Measurements from ENCODE around the gene SPOCK3. TPM values are rescaled to one million over a fixed set of nuclear protein-coding genes. Genes with fewer than 3 reads are reported as not detected.

Gene SPOCK3
- total RNA-seq, 2 experiments from 2014 or later, result not detected

GRCh38 chr4:166733686-166734085, 500.6 kb downstream of the SPOCK3 start:
- Mint-ChIP-seq H3K36me3 (ENCODE audit: low read depth) (no peaks in the 10 kb centered on the region), H3K9me3 (peaks cover 4% of the 10 kb centered on the region), H3K27ac (no peak overlapping the region), H3K4me3 (no peak overlapping the region), H3K4me1 (ENCODE audit: low read depth) (no peaks in the 10 kb centered on the region), H3K27me3 (no peaks in the 10 kb centered on the region)
- DNase-seq (no peak), ATAC-seq (ENCODE audit: poor library complexity) (no peak)
- Histone ChIP-seq H3K27ac (ENCODE audit: low read depth in 1 of 2, low read length in 2 of 2) (no peak overlapping the region), H3K27me3 (ENCODE audit: control insufficient read depth in 1 of 2, insufficient read depth in 2 of 2, low read length in 2 of 2) (no peaks in the 10 kb centered on the region), H3K36me3 (ENCODE audit: insufficient read depth, low read length) (no peaks in the 10 kb centered on the region), H3K4me3 (ENCODE audit: low read length) (no peak overlapping the region), H3K4me1 (ENCODE audit: insufficient read depth, low read length) (no peaks in the 10 kb centered on the region), H3K9me3 (ENCODE audit: control insufficient read depth in 1 of 2, insufficient read depth in 1 of 2, low read length in 2 of 2) (no peaks in the 10 kb centered on the region)
- ChIA-PET POLR2A (no interaction called here), CTCF (no interaction called here)
- intact Hi-C loops (cut with DNase I, micrococcal nuclease), result no loop called here
- no peak for TF ChIP-seq CTCF (IDR thresholded peaks at IDR 0.05)

DNA sequence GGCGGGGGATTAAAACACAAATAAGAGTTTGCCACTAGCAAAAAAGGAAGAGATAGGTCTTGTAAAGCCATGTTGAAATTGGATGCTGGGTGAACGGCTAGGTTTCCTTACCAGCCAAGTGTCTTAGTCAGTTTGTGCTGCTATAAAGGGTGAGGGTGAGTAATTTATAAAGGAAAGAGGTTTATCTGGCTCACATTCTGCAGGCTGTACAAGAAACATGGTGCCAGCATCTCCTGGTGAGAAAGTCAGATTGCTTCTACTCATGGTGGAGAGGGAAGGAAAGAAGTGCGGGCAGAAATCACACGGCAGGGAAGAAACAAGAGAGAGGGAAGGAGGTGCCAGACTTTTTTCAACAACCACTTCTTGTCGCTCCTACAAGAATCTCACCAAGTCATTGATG, 507.5 kb downstream of the SPOCK3 start:
- Mint-ChIP-seq H3K4me3 (no peak overlapping the region), H3K4me1 (ENCODE audit: low read depth) (no peaks in the 10 kb centered on the region), H3K36me3 (ENCODE audit: low read depth) (no peaks in the 10 kb centered on the region), H3K9me3 (peaks cover 3% of the 10 kb centered on the region), H3K27me3 (no peaks in the 10 kb centered on the region), H3K27ac (no peak overlapping the region)
- intact Hi-C loops (cut with DNase I, micrococcal nuclease), result no loop called here
- Histone ChIP-seq H3K27ac (ENCODE audit: low read depth in 1 of 2, low read length in 2 of 2) (no peak overlapping the region), H3K36me3 (ENCODE audit: insufficient read depth, low read length) (no peaks in the 10 kb centered on the region), H3K27me3 (ENCODE audit: control insufficient read depth in 1 of 2, insufficient read depth in 2 of 2, low read length in 2 of 2) (no peaks in the 10 kb centered on the region), H3K4me3 (ENCODE audit: low read length) (no peak overlapping the region), H3K4me1 (ENCODE audit: insufficient read depth, low read length) (no peaks in the 10 kb centered on the region), H3K9me3 (ENCODE audit: control insufficient read depth in 1 of 2, insufficient read depth in 1 of 2, low read length in 2 of 2) (no peaks in the 10 kb centered on the region)
- no peak for TF ChIP-seq CTCF (IDR thresholded peaks at IDR 0.05)
- POLR2A ChIA-PET, result no interaction called here
- CTCF ChIA-PET, result no interaction called here
- no peak for DNase-seq
- no peak for ATAC-seq (ENCODE audit: poor library complexity)

DNA sequence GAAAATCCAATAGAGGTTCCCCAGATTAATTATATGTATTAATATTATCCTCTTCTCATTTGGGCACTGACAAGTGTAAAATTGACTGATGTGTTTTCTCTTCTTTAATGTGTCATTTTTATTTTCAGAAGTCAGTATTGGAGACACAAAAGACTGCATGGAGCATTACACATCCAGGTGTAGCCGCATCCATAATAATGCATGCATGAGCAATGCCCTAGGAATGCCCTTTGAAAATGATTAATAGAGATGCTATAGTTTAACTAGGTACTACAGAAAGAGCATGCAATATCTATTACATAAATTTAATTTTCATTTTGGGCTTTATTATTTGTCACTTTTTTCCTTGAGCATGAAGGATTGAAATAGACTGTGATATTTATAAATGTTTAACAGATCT, 509.9 kb downstream of the SPOCK3 start:
- Mint-ChIP-seq H3K4me3 (no peak overlapping the region), H3K27ac (no peak overlapping the region), H3K36me3 (ENCODE audit: low read depth) (no peaks in the 10 kb centered on the region), H3K4me1 (ENCODE audit: low read depth) (no peaks in the 10 kb centered on the region), H3K27me3 (no peaks in the 10 kb centered on the region), H3K9me3 (peaks cover 5% of the 10 kb centered on the region)
- H3K27me3 ChIP-seq (ENCODE audit: control insufficient read depth in 1 of 2, insufficient read depth in 2 of 2, low read length in 2 of 2), result no peaks in the 10 kb centered on the region
- TF ChIP-seq CTCF (IDR thresholded peaks at IDR 0.05), result no peak
- ATAC-seq (ENCODE audit: poor library complexity) (no peak), DNase-seq (no peak)
- CTCF ChIA-PET, result no interaction called here
- no peak overlapping the region for H3K4me3 ChIP-seq (ENCODE audit: low read length)
- H3K36me3 ChIP-seq (ENCODE audit: insufficient read depth, low read length), result no peaks in the 10 kb centered on the region
- no peaks in the 10 kb centered on the region for H3K4me1 ChIP-seq (ENCODE audit: insufficient read depth, low read length)
- no peaks in the 10 kb centered on the region for H3K9me3 ChIP-seq (ENCODE audit: control insufficient read depth in 1 of 2, insufficient read depth in 1 of 2, low read length in 2 of 2)
- POLR2A ChIA-PET, result no interaction called here
- no peak overlapping the region for H3K27ac ChIP-seq (ENCODE audit: low read depth in 1 of 2, low read length in 2 of 2)
- intact Hi-C loops (cut with DNase I, micrococcal nuclease), result no loop called here

All from CD4-positive, alpha-beta T cell (primary cell).